Colonic mucosa (tissue), 4 donors: ENCODE data around the gene MYCL. TPM values are rescaled to one million over a fixed set of nuclear protein-coding genes. Genes with fewer than 3 reads are reported as not detected.

Source experiments
- DNase-seq: peaks from one replicate; pipeline ENCODE4 v3.0.0-alpha.2; 2020
- H3K27ac ChIP-seq: fragments of 200-600 bp; one replicate; pipeline ENCODE4 v1.8.0; 2021
- H3K27me3 ChIP-seq: fragments of 200-600 bp; one replicate; pipeline ENCODE4 v1.8.0; 2021
- H3K36me3 ChIP-seq: fragments of 200-600 bp; one replicate; pipeline ENCODE4 v1.8.0; 2021
- H3K4me1 ChIP-seq: fragments of 200-600 bp; one replicate; pipeline ENCODE4 v1.8.0; 2021; ENCODE audit warnings: mild to moderate bottlenecking
- H3K4me3 ChIP-seq: fragments of 200-600 bp; one replicate; pipeline ENCODE4 v1.8.0; 2021
- H3K9ac ChIP-seq, 2 donors: one replicate each; pipeline ENCODE4 v1.7.0; 2013; ENCODE audit warnings: control low read depth in 2 of 2, low read depth in 2 of 2, low read length in 2 of 2
- H3K9me3 ChIP-seq: fragments of 200-600 bp; one replicate; pipeline ENCODE4 v1.8.0; 2021
- intact Hi-C: fragments of 100-400 bp; cut with DNase I; formaldehyde crosslinking; loops from one replicate; pipeline ENCODE4 v1.14.1; 2022
- total RNA-seq, 2 donors: library from RNA; stranded (reverse); fragmentation: NEBNext Ultra II Directional in 1 of 2; extraction: Animal tissue kit (Norgen Biotek cat#: 25700) in 1 of 2; gene quantifications; one replicate each; pipeline ENCODE4 v1.2.1, GENCODE V29; 2021
- TF ChIP-seq, protein P1 (sequence below): fragments of 200-600 bp; IDR thresholded peaks from one replicate; pipeline ENCODE4 v1.8.0; 2022; ENCODE audit warnings: antibody characterized with exemption, mild to moderate bottlenecking
- donor health status: healthy.
- donor health status: DM: no; HTN: no; CAD: no.
- donor health status: DM: no; HTN: no; CAD: no.

Gene MYCL
- total RNA-seq, 2 donors from 2014 or later: 16.4 to 17.0 TPM

DNA sequence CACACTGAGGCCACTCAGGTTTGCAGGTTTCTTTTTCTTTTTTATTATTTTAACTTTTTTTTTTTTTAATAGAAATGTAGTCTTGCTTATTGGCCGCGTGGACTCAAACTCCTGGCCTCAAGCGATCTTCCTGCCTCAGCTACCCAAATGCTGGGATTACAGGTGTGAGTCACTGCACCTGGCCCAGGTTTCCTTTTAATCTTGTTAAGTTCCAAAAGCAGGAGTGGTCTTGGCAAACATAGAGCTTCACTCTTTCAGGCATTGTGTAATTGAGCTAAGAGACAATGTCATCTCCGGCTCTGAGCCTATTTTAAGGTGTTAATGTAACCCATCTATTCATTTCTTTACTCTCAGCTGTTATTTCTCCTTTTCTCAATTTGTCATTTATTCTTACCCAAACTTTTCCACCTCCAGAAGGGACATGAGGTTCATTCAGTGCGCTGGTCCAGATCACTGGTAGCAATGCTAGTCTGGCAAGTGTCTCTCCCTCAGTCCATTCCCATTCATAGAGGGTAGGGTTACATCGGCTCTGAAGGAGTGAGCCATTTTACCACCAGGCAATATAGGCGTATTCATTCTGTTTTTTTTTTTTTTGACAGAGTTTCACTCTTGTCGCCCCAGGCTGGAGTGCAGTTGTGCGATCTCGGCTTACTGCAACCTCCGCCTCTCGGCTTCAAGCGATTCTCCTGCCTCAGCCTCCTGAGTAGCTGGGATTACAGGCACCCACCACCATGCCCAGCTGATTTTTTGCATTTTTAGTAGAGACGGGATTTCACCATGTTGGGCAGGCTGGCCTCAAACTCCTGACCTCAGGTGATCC lies 42.0 kb upstream of the MYCL start:
- intact Hi-C loops: no loop called here
- no peaks in the 10 kb centered on the region for H3K36me3 ChIP-seq
- no peaks in the 10 kb centered on the region for H3K27me3 ChIP-seq
- H3K4me3 ChIP-seq: no peak overlapping the region
- H3K4me1 ChIP-seq: no peaks in the 10 kb centered on the region
- TF ChIP-seq, protein P1, sequence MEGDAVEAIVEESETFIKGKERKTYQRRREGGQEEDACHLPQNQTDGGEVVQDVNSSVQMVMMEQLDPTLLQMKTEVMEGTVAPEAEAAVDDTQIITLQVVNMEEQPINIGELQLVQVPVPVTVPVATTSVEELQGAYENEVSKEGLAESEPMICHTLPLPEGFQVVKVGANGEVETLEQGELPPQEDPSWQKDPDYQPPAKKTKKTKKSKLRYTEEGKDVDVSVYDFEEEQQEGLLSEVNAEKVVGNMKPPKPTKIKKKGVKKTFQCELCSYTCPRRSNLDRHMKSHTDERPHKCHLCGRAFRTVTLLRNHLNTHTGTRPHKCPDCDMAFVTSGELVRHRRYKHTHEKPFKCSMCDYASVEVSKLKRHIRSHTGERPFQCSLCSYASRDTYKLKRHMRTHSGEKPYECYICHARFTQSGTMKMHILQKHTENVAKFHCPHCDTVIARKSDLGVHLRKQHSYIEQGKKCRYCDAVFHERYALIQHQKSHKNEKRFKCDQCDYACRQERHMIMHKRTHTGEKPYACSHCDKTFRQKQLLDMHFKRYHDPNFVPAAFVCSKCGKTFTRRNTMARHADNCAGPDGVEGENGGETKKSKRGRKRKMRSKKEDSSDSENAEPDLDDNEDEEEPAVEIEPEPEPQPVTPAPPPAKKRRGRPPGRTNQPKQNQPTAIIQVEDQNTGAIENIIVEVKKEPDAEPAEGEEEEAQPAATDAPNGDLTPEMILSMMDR: no peak
- H3K27ac ChIP-seq: no peak overlapping the region
- no peaks in the 10 kb centered on the region for H3K9me3 ChIP-seq
- H3K9ac ChIP-seq: no peak overlapping the region
- DNase-seq: no peak

DNA sequence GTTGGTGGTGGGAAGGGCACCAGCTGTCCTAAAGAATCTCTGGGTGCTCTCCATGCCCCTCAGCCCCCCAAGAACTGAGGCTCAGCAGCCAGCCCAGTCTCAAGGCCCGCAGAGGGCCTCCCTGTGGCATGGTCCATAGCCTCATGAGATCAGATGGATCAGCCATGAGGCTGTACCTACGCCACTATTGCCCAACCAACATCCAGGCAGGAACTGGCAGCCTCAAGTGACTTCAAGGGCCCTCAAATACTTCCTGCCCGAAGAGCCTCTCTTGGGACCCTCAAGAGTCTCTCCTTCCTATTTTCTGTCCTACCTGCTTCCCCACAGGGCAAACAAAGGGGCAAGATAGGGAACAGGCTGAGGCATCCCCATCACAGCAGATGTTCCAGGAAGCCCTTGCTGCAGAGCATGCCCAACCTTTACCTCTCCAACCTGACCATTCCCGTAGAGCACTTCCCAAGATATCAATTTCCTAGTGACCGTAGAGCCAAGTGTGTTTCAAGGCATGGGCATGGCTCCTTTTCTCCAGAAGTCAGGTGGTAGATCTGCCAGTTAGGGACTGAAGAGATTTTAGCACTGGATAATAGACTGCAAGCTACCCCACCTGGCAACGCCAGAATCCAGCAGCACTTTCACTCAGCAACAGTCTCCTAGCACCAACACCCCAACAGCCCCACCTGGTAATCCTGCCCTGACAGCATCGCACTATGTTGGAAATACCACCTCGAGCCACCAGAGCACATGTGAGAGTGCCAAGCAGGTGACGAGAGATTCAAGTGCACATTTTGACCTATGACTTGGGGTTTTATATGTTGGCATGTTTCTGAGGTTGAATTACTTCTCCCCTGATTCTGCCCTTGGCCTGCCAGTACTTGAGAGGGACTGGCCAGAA lies 39.5 kb upstream of the MYCL start:
- H3K36me3 ChIP-seq: no peaks in the 10 kb centered on the region
- H3K4me3 ChIP-seq: no peak overlapping the region
- H3K4me1 ChIP-seq: no peaks in the 10 kb centered on the region
- H3K27ac ChIP-seq: no peak overlapping the region
- intact Hi-C loops: no loop called here
- no peak for DNase-seq
- TF ChIP-seq, protein P1: no peak
- no peak overlapping the region for H3K9ac ChIP-seq
- H3K27me3 ChIP-seq: no peaks in the 10 kb centered on the region
- no peaks in the 10 kb centered on the region for H3K9me3 ChIP-seq

DNA sequence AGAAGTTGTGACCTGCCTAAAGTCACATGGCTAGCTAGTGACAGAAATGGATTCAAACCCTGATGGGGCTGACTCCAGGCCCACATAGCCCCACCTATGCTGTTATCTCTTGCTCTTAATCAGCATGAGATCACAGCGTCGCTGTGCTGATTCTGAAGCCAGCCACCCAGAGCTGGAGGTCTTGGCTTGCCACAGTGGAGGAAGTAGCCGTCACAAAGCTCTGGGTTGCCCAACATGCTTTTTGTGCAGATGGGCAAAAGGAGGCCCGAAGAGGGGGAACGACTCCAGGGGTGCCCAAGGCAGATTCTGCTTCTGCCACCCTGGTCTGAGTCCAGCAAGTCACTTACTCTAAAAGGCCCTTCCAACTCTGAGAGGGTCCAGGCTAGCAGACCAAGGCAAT lies 38.5 kb upstream of the MYCL start:
- no peaks in the 10 kb centered on the region for H3K27me3 ChIP-seq
- intact Hi-C loops: no loop called here

DNA sequence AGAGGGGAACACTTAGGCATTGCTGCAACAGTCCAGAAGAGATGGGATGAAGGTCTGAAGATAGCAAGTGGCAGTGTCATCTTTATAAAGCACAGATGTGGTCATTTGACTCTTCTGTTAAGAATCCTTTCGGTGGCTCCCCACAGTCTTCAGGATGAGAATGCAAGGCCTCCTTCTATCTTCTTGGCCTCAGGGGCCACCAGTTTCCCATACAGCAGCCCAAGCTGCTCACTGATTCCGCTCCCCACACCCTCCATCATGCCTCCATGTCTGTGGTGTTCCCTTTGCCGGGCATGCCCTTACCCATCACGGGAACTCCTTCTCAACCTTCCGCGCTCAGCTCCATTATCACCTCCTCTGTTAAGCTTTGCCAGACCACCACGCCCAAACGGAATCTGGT lies 37.1 kb upstream of the MYCL start:
- H3K9me3 ChIP-seq: no peaks in the 10 kb centered on the region
- intact Hi-C loops: no loop called here
- DNase-seq: no peak
- H3K4me1 ChIP-seq: peaks cover 4% of the 10 kb centered on the region
- no peak overlapping the region for H3K27ac ChIP-seq
- TF ChIP-seq, protein P1: no peak
- H3K4me3 ChIP-seq: no peak overlapping the region
- H3K36me3 ChIP-seq: no peaks in the 10 kb centered on the region
- no peak overlapping the region for H3K9ac ChIP-seq
- no peaks in the 10 kb centered on the region for H3K27me3 ChIP-seq

More for the DNA sequence above, 38.5 kb upstream of the MYCL start:
- H3K4me1 ChIP-seq: no peaks in the 10 kb centered on the region
- TF ChIP-seq, protein P1: no peak
- no peak for DNase-seq
- H3K9ac ChIP-seq: no peak overlapping the region
- H3K27ac ChIP-seq: no peak overlapping the region
- H3K4me3 ChIP-seq: no peak overlapping the region
- no peaks in the 10 kb centered on the region for H3K9me3 ChIP-seq
- H3K36me3 ChIP-seq: no peaks in the 10 kb centered on the region

DNA sequence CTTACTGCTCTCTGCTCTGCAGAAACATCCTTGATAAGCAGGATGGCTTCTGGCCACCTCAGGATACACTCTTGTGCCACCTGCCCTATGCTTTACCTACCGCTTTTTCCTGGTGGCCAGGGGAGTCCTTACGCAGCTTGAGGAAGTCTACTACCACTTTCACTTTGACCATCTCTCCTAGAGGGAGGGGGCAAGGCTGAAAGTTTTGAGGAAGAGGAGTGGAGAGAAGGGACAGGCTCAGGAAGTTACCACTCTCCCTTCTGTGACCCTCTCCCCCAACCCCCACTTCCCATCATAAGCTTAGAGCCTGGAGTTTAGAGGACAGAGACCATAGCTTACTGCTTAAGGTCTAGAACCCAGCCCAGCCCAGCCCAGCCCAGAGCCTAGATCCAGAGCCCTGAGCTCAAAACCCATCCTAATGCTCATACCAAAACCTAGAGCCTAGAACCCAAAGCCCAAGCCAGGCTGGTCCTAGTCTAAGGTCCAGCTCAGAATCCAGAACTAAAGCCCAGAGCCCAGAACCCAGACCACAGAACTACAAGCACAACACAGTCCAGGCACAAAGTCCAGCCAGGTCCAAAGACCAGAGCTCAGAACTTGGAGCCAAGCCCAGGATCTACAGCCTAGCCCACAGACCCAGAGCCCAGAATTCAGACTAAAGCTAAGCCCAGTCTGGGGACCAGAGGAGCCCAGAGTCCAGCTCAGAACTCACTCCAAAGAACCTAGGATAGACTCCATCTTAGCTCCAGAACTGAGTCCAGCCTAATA lies 35.2 kb upstream of the MYCL start:
- TF ChIP-seq, protein P1: no peak
- Histone ChIP-seq H3K4me1 (peaks cover 9% of the 10 kb centered on the region), H3K27ac (no peak overlapping the region), H3K27me3 (no peaks in the 10 kb centered on the region), H3K9me3 (no peaks in the 10 kb centered on the region), H3K36me3 (no peaks in the 10 kb centered on the region), H3K9ac (no peak overlapping the region), H3K4me3 (no peak overlapping the region)
- intact Hi-C loops: no loop called here
- no peak for DNase-seq
